Neuronal stem cell (in vitro differentiated cells): ENCODE measurements around the gene ANXA1.

Source experiments
- DNase-seq: peaks from one replicate; pipeline ENCODE4 v3.0.0-alpha.2; 2013; ENCODE audit warnings: low spot score
- H2AFZ ChIP-seq: one replicate; pipeline ENCODE4 v1.6.1; 2013; ENCODE audit warnings: mild to moderate bottlenecking, low read length, inconsistent platforms
- H2AK5ac ChIP-seq: 2 replicates; pipeline ENCODE4 v1.6.1; 2013; ENCODE audit warnings: low read depth, mild to moderate bottlenecking, inconsistent platforms, low read length, moderate library complexity, mixed read lengths
- H2BK120ac ChIP-seq: 2 replicates; pipeline ENCODE4 v1.6.1; 2013; ENCODE audit warnings: low read depth, mild to moderate bottlenecking, inconsistent platforms, low read length, moderate library complexity, mixed read lengths
- H2BK12ac ChIP-seq: one replicate; pipeline ENCODE4 v1.6.1; 2013; ENCODE audit warnings: low read length, inconsistent platforms
- H2BK15ac ChIP-seq: 2 replicates; pipeline ENCODE4 v1.6.1; 2013; ENCODE audit warnings: mild to moderate bottlenecking, low read length, inconsistent platforms, mixed read lengths
- H2BK5ac ChIP-seq: one replicate; pipeline ENCODE4 v1.6.1; 2013; ENCODE audit warnings: inconsistent platforms, mild to moderate bottlenecking, low read length, moderate library complexity
- H3K14ac ChIP-seq: one replicate; pipeline ENCODE4 v1.6.1; 2013; ENCODE audit warnings: low read length, inconsistent platforms
- H3K18ac ChIP-seq: 2 replicates; pipeline ENCODE4 v1.6.1; 2013; ENCODE audit warnings: low read length, inconsistent platforms
- H3K23ac ChIP-seq: 2 replicates; pipeline ENCODE4 v1.6.1; 2013; ENCODE audit warnings: low read depth, mild to moderate bottlenecking, mixed read lengths, low read length, inconsistent platforms; ENCODE audit not compliant: poor library complexity
- H3K27ac ChIP-seq: replicated peaks from 3 replicates; pipeline ENCODE4 v1.5.1; 2013; ENCODE audit warnings: low read length, inconsistent platforms
- H3K27me3 ChIP-seq, 3 experiments: 2 replicates each; pipeline ENCODE4 v1.6.1; 2013; ENCODE audit warnings: low read length in 3 of 3, mild to moderate bottlenecking in 2 of 3, inconsistent platforms in 1 of 3, low read depth in 1 of 3, mixed read lengths in 1 of 3, moderate library complexity in 1 of 3; ENCODE audit not compliant: control insufficient read depth in 3 of 3, insufficient read depth in 3 of 3
- H3K36me3 ChIP-seq, 2 donors: replicated peaks in 1 of 2; 2 replicates each; pipeline ENCODE4 v1.6.1; 2013; ENCODE audit warnings: low read length in 2 of 2; ENCODE audit not compliant: control insufficient read depth in 2 of 2, insufficient read depth in 2 of 2
- H3K4ac ChIP-seq: 2 replicates; pipeline ENCODE4 v1.6.1; 2013; ENCODE audit warnings: inconsistent platforms, mild to moderate bottlenecking, low read length, moderate library complexity
- H3K4me1 ChIP-seq, 2 donors: 1 replicate in 1 of 2; 2 replicates in 1 of 2; pipeline ENCODE4 v1.6.1; 2013; ENCODE audit warnings: low read length in 2 of 2, low read depth in 1 of 2; ENCODE audit not compliant: control insufficient read depth in 2 of 2, insufficient read depth in 1 of 2
- H3K4me2 ChIP-seq: one replicate; pipeline ENCODE4 v1.6.1; 2013; ENCODE audit warnings: mild to moderate bottlenecking, low read length, inconsistent platforms; ENCODE audit not compliant: insufficient read depth, poor library complexity, severe bottlenecking
- H3K4me3 ChIP-seq, 2 donors: 2 replicates each; pipeline ENCODE4 v1.5.1; 2013; ENCODE audit warnings: low read length in 2 of 2, mild to moderate bottlenecking in 2 of 2, inconsistent platforms in 1 of 2, moderate library complexity in 1 of 2
- H3K79me1 ChIP-seq: one replicate; pipeline ENCODE4 v1.6.1; 2013; ENCODE audit warnings: low read depth, mild to moderate bottlenecking, inconsistent platforms, low read length, moderate library complexity
- H3K9ac ChIP-seq: one replicate; pipeline ENCODE4 v1.6.1; 2013; ENCODE audit warnings: mild to moderate bottlenecking, low read depth, low read length, inconsistent platforms; ENCODE audit not compliant: poor library complexity
- H3K9me3 ChIP-seq, 2 donors: replicated peaks in 1 of 2; 2 replicates each; pipeline versions ENCODE3 to v1.6.1; 2013; ENCODE audit warnings: low read length in 2 of 2, mild to moderate bottlenecking in 2 of 2, inconsistent platforms in 1 of 2, low read depth in 1 of 2, mixed read lengths in 1 of 2, moderate library complexity in 1 of 2; ENCODE audit not compliant: control insufficient read depth in 2 of 2, insufficient read depth in 1 of 2
- H4K8ac ChIP-seq: one replicate; pipeline ENCODE4 v1.6.1; 2013; ENCODE audit warnings: low read depth, mild to moderate bottlenecking, inconsistent platforms, low read length, moderate library complexity
- H4K91ac ChIP-seq: one replicate; pipeline ENCODE4 v1.6.1; 2013; ENCODE audit warnings: low read length, low read depth, mild to moderate bottlenecking, inconsistent platforms; ENCODE audit not compliant: poor library complexity
- WGBS, 2 donors: extraction: QIAGEN DNeasy Blood & Tissue Kit; methylation state at CpG; one replicate each; pipeline ENCODE4 v1.1.7; 2013; ENCODE audit warnings: missing lambda C conversion rate in 2 of 2, mixed read lengths in 1 of 2; ENCODE audit not compliant: insufficient read length in 2 of 2, insufficient replicate concordance in 1 of 2; ENCODE audit errors: extremely low coverage in 2 of 2; 5-methylcytosine and 5-hydroxymethylcytosine counted together

ANXA1 gene

GRCh38 chr9:73148447-73148937, 3.2 kb upstream of the ANXA1 start:
- Histone ChIP-seq H3K79me1 (no peaks in the 10 kb centered on the region), H3K23ac (no peak overlapping the region), H3K4ac (no peak overlapping the region), H3K4me2 (no peak overlapping the region), H2BK5ac (no peak overlapping the region), H2AFZ (no peak overlapping the region), H3K36me3 (no peaks in the 10 kb centered on the region), H3K27me3 (no peaks in the 10 kb centered on the region), H4K91ac (no peak overlapping the region), H2BK12ac (no peak overlapping the region), H4K8ac (no peak overlapping the region), H2AK5ac (no peak overlapping the region), H3K14ac (no peak overlapping the region), H3K9me3 (no peaks in the 10 kb centered on the region), H2BK15ac (no peak overlapping the region), H3K4me3 (no peak overlapping the region), H3K27ac (no peak overlapping the region), H2BK120ac (no peak overlapping the region), H3K18ac (no peak overlapping the region), H3K9ac (no peak overlapping the region), H3K4me1 (peaks cover 0 to 16% of the 10 kb centered on the region in 2 donors)
- DNase-seq = no peak
- no CpG with 5 or more reads among the region's 3 CpGs for WGBS, 2 donors

- no peaks in the 10 kb centered on the region for H3K36me3 ChIP-seq
- H3K9ac ChIP-seq = no peak overlapping the region
- H3K23ac ChIP-seq = no peak overlapping the region
- H3K4me3 ChIP-seq = no peak overlapping the region
- peak overlapping the region; percentile 84 for H2AFZ ChIP-seq
- H2AK5ac ChIP-seq = no peak overlapping the region
- H2BK120ac ChIP-seq = no peak overlapping the region
- no peak overlapping the region for H4K8ac ChIP-seq
- no peak overlapping the region for H2BK15ac ChIP-seq
- H3K27me3 ChIP-seq = no peaks in the 10 kb centered on the region
- no peak overlapping the region for H3K4me2 ChIP-seq
- H3K9me3 ChIP-seq = no peaks in the 10 kb centered on the region
- H2BK5ac ChIP-seq = no peak overlapping the region
- H3K18ac ChIP-seq = no peak overlapping the region
- H3K14ac ChIP-seq = no peak overlapping the region
- no peak overlapping the region for H3K4ac ChIP-seq
- no peaks in the 10 kb centered on the region for H3K79me1 ChIP-seq
- no peak overlapping the region for H4K91ac ChIP-seq
- DNase-seq = no peak
- no peak overlapping the region for H2BK12ac ChIP-seq
- H3K4me1 ChIP-seq = peaks cover 0 to 16% of the 10 kb centered on the region in 2 donors
- WGBS, 2 donors = no CpG with 5 or more reads among the region's 4 CpGs
- no peak overlapping the region for H3K27ac ChIP-seq
Measured at GRCh38 chr9:73149371-73150067, 2.1 kb upstream of the ANXA1 start.

- H3K18ac ChIP-seq = no peak overlapping the region
- H3K14ac ChIP-seq = no peak overlapping the region
- H3K4me3 ChIP-seq = no peak overlapping the region
- no peak overlapping the region for H2BK12ac ChIP-seq
- no peak overlapping the region for H3K9ac ChIP-seq
- no peaks in the 10 kb centered on the region for H3K27me3 ChIP-seq
- H3K79me1 ChIP-seq = no peaks in the 10 kb centered on the region
- no peak overlapping the region for H3K23ac ChIP-seq
- H3K27ac ChIP-seq = no peak overlapping the region
- no peaks in the 10 kb centered on the region for H3K9me3 ChIP-seq
- H3K4ac ChIP-seq = no peak overlapping the region
- H2AK5ac ChIP-seq = no peak overlapping the region
- peaks cover 0 to 16% of the 10 kb centered on the region in 2 donors for H3K4me1 ChIP-seq
- H4K91ac ChIP-seq = no peak overlapping the region
- no peak overlapping the region for H2BK15ac ChIP-seq
- H3K36me3 ChIP-seq = no peaks in the 10 kb centered on the region
- H2BK5ac ChIP-seq = no peak overlapping the region
- no peak overlapping the region for H2BK120ac ChIP-seq
- no peak for DNase-seq
- no peak overlapping the region for H4K8ac ChIP-seq
- H2AFZ ChIP-seq = peak overlapping the region; percentile 71
- H3K4me2 ChIP-seq = no peak overlapping the region
Measured at GRCh38 chr9:73152543-73152844, 829 bp downstream of the ANXA1 start.

DNA sequence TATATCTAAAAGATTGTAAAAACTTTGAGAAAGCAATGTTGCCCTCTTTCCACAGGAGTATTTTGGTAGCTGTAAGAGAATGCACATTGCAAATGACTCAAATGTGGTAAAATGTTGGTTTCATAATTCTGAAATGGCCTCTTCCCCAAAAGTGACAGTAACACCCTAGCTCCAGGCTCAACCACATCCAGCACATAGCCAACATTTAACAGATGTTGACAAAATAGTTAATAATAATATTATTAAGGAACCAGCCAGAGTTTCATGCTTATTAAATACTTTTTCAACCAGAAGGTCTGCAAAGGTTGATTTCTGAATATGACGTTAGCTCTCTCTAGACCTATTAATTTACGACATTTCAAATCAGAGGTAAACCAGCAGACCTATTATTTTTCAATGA, 1.3 kb downstream of the ANXA1 start:
- no peak for DNase-seq
- WGBS, 2 donors = no CpG with 5 or more reads among the region's 2 CpGs

More for the DNA sequence above, 1.3 kb downstream of the ANXA1 start:
- Histone ChIP-seq H3K79me1 (no peaks in the 10 kb centered on the region), H3K27me3 (no peaks in the 10 kb centered on the region), H2AFZ (peak overlapping the region; percentile 71), H3K4me1 (peaks cover 0 to 16% of the 10 kb centered on the region in 2 donors), H2BK15ac (no peak overlapping the region), H3K4me3 (no peak overlapping the region), H3K18ac (no peak overlapping the region), H3K23ac (no peak overlapping the region), H3K36me3 (no peaks in the 10 kb centered on the region), H3K9ac (no peak overlapping the region), H3K27ac (no peak overlapping the region), H3K14ac (no peak overlapping the region), H3K4me2 (no peak overlapping the region), H2AK5ac (no peak overlapping the region), H2BK5ac (no peak overlapping the region), H2BK120ac (no peak overlapping the region), H4K8ac (no peak overlapping the region), H4K91ac (no peak overlapping the region), H2BK12ac (no peak overlapping the region), H3K9me3 (no peaks in the 10 kb centered on the region), H3K4ac (no peak overlapping the region)
